SK-N-SH treated with all-trans-retinoic acid at 6 μM for 48 hours (cell line): ENCODE results near the gene OR7C1.

Source experiments
- ATAC-seq: fragments of 200-7000 bp; cut with Tn5 transposase; 3 replicates; pipeline ENCODE4 v1.9.1; 2020; ENCODE audit warnings: mild to moderate bottlenecking, moderate library complexity
- ARNTL ChIP-seq: fragments of 450-650 bp; formaldehyde crosslinking; IDR thresholded peaks from 2 replicates; pipeline ENCODE4 v1.5.0; 2020; ENCODE audit warnings: low read depth, mild to moderate bottlenecking, moderate library complexity, borderline replicate concordance
- BACH2 ChIP-seq: fragments of 250-450 bp; sonication (Bioruptor Pico); IDR thresholded peaks from 2 replicates; pipeline ENCODE4 v1.9.0; 2021; ENCODE audit warnings: mild to moderate bottlenecking, borderline replicate concordance
- CREB5 ChIP-seq: fragments of 250-450 bp; sonication (Bioruptor Pico); IDR thresholded peaks from 2 replicates; pipeline ENCODE4 v1.5.1; 2020; ENCODE audit warnings: low read depth, mild to moderate bottlenecking, moderate library complexity
- CSDC2 ChIP-seq: fragments of 250-450 bp; sonication (Bioruptor Pico); IDR thresholded peaks from 2 replicates; pipeline ENCODE4 v1.5.0; 2020; ENCODE audit warnings: mild to moderate bottlenecking, moderate library complexity
- CSRNP3 ChIP-seq: fragments of 250-450 bp; sonication (Bioruptor Pico); IDR thresholded peaks from 2 replicates; pipeline ENCODE4 v1.5.1; 2021; ENCODE audit warnings: mild to moderate bottlenecking, moderate library complexity
- ESRRG ChIP-seq: fragments of 250-450 bp; sonication (Bioruptor Pico); IDR thresholded peaks from 2 replicates; pipeline ENCODE4 v1.6.1; 2021; ENCODE audit warnings: mild to moderate bottlenecking
- GLIS3 ChIP-seq: fragments of 250-450 bp; sonication (Bioruptor Pico); IDR thresholded peaks from 2 replicates; pipeline ENCODE4 v1.5.0; 2020; ENCODE audit warnings: mild to moderate bottlenecking, moderate library complexity
- ISL1 ChIP-seq: fragments of 250-450 bp; sonication (Bioruptor Pico); IDR thresholded peaks from 2 replicates; pipeline ENCODE4 v2.1.2; 2022; ENCODE audit warnings: mild to moderate bottlenecking, moderate library complexity
- OSR1 ChIP-seq: fragments of 250-450 bp; sonication (Bioruptor Pico); IDR thresholded peaks from 2 replicates; pipeline ENCODE4 v1.8.0; 2022; ENCODE audit warnings: moderate library complexity, mild to moderate bottlenecking, inconsistent platforms
- PATZ1 ChIP-seq: fragments of 250-450 bp; sonication (Bioruptor Pico); IDR thresholded peaks from 2 replicates; pipeline ENCODE4 v1.8.0; 2020; ENCODE audit warnings: mild to moderate bottlenecking, moderate library complexity, borderline replicate concordance
- PPARA ChIP-seq: fragments of 250-450 bp; sonication (Bioruptor Pico); IDR thresholded peaks from 2 replicates; pipeline ENCODE4 v1.5.0; 2020; ENCODE audit warnings: mild to moderate bottlenecking, borderline replicate concordance
- RARB ChIP-seq: fragments of 250-450 bp; sonication (Bioruptor Pico); IDR thresholded peaks from 2 replicates; pipeline ENCODE4 v1.8.0; 2021; ENCODE audit warnings: mild to moderate bottlenecking, moderate library complexity
- SNAI2 ChIP-seq: fragments of 250-450 bp; sonication (Bioruptor Pico); IDR thresholded peaks from 2 replicates; pipeline ENCODE4 v1.5.0; 2020; ENCODE audit warnings: mild to moderate bottlenecking, moderate library complexity
- TCF4 ChIP-seq: fragments of 250-450 bp; sonication (Bioruptor Pico); IDR thresholded peaks from 2 replicates; pipeline ENCODE4 v1.8.0; 2021; ENCODE audit warnings: mild to moderate bottlenecking, moderate library complexity, borderline replicate concordance
- TOX ChIP-seq: fragments of 250-450 bp; sonication (Bioruptor Pico); IDR thresholded peaks from 2 replicates; pipeline ENCODE4 v1.8.0; 2021; ENCODE audit warnings: mild to moderate bottlenecking, moderate library complexity, borderline replicate concordance
- ZC3H10 ChIP-seq: fragments of 250-450 bp; sonication (Bioruptor Pico); IDR thresholded peaks from 2 replicates; pipeline ENCODE4 v1.5.1; 2021; ENCODE audit warnings: mild to moderate bottlenecking, moderate library complexity
- ZFP3 ChIP-seq: fragments of 250-450 bp; sonication (Bioruptor Pico); IDR thresholded peaks from 2 replicates; pipeline ENCODE4 v1.5.0; 2020; ENCODE audit warnings: mild to moderate bottlenecking, moderate library complexity
- ZFP30 ChIP-seq: fragments of 450-650 bp; formaldehyde crosslinking; IDR thresholded peaks from 2 replicates; pipeline ENCODE4 v1.5.0; 2022; ENCODE audit warnings: mild to moderate bottlenecking, moderate library complexity
- ZNF565 ChIP-seq: fragments of 450-650 bp; formaldehyde crosslinking; conservative IDR thresholded peaks from 2 replicates; pipeline ENCODE4 v1.5.0; 2020; ENCODE audit warnings: low read depth, mild to moderate bottlenecking, moderate library complexity
- ZNF70 ChIP-seq: fragments of 450-650 bp; formaldehyde crosslinking; IDR thresholded peaks from 2 replicates; pipeline ENCODE4 v1.5.0; 2020; ENCODE audit warnings: mild to moderate bottlenecking, moderate library complexity
- ZNF8 ChIP-seq: fragments of 450-650 bp; formaldehyde crosslinking; IDR thresholded peaks from 2 replicates; pipeline ENCODE4 v1.5.0; 2020; ENCODE audit warnings: mild to moderate bottlenecking, moderate library complexity
- TF ChIP-seq, protein P1 (sequence below): fragments of 250-450 bp; sonication (Bioruptor Pico); IDR thresholded peaks from 2 replicates; pipeline ENCODE4 v1.5.0; 2020; ENCODE audit warnings: mild to moderate bottlenecking, moderate library complexity

The OR7C1 gene

DNA sequence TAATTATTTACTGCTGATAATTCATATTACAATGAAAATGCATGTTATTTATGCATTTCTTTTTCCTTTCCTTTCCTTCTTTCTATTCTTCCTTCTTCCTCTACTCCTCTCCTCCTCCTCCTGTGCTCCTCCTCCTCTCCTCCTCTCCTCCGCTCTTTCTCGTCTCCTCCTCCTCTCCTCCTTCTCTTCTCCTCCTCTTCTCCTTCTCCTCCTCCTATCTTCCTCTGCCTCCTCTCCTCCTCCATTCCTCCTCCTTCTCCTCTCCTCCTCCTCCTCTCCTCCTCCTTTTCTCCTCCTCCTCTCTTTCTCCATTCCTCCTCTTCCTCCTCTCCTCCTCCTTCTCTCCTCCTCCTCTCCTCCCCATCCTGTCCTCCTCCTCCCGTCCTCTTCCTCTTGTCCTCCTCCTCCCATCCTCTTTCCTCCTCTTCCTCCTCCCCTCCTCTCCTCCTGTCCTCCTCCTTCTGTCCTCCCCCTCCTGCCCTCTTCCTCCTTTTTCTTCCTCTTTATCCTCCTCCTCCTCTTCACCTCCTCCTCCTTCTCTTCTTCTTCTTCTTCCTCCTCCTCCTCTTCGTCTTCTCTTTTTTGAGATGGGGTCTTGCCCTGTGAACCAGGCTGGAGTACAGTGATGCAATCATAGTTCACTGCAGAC is 71.4 kb downstream of the OR7C1 start:
- TF ChIP-seq CSRNP3 (CRISPR knock-in tag) (no peak), OSR1 (no peak), ISL1 (CRISPR knock-in tag) (no peak), ZNF70 (CRISPR knock-in tag) (no peak), PATZ1 (CRISPR knock-in tag) (no peak), TOX (CRISPR knock-in tag) (no peak), RARB (no peak), SNAI2 (CRISPR knock-in tag) (no peak), ZC3H10 (no peak), ZFP3 (CRISPR knock-in tag) (no peak), GLIS3 (CRISPR knock-in tag) (no peak), ZNF565 (CRISPR knock-in tag) (no peak)
- TF ChIP-seq, protein P1, sequence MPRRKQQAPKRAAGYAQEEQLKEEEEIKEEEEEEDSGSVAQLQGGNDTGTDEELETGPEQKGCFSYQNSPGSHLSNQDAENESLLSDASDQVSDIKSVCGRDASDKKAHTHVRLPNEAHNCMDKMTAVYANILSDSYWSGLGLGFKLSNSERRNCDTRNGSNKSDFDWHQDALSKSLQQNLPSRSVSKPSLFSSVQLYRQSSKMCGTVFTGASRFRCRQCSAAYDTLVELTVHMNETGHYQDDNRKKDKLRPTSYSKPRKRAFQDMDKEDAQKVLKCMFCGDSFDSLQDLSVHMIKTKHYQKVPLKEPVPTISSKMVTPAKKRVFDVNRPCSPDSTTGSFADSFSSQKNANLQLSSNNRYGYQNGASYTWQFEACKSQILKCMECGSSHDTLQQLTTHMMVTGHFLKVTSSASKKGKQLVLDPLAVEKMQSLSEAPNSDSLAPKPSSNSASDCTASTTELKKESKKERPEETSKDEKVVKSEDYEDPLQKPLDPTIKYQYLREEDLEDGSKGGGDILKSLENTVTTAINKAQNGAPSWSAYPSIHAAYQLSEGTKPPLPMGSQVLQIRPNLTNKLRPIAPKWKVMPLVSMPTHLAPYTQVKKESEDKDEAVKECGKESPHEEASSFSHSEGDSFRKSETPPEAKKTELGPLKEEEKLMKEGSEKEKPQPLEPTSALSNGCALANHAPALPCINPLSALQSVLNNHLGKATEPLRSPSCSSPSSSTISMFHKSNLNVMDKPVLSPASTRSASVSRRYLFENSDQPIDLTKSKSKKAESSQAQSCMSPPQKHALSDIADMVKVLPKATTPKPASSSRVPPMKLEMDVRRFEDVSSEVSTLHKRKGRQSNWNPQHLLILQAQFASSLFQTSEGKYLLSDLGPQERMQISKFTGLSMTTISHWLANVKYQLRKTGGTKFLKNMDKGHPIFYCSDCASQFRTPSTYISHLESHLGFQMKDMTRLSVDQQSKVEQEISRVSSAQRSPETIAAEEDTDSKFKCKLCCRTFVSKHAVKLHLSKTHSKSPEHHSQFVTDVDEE (CRISPR knock-in tag): no peak
- ATAC-seq: no peak

- TF ChIP-seq PPARA (CRISPR knock-in tag) (no peak), CSDC2 (CRISPR knock-in tag) (no peak), CREB5 (CRISPR knock-in tag) (no peak), RARB (no peak), OSR1 (no peak), ARNTL (CRISPR knock-in tag) (no peak), ESRRG (no peak), ZNF8 (no peak), GLIS3 (CRISPR knock-in tag) (no peak), TCF4 (no peak), SNAI2 (CRISPR knock-in tag) (no peak), BACH2 (CRISPR knock-in tag) (no peak)
- TF ChIP-seq, protein P1 (CRISPR knock-in tag): no peak
- TF ChIP-seq, all 23 proteins: peak for 0
- ATAC-seq: no peak
Measured at GRCh38 chr19:14762111-14762510, 72.9 kb downstream of the OR7C1 start.

GRCh38 chr19:14761607-14762006 is 73.4 kb downstream of the OR7C1 start:
- ATAC-seq: no peak
- TF ChIP-seq ZFP30 (CRISPR knock-in tag): no peak
- TF ChIP-seq CSRNP3 (CRISPR knock-in tag): no peak
- no peak for TF ChIP-seq ZNF8
- no peak for TF ChIP-seq ZNF565 (CRISPR knock-in tag)
- no peak for TF ChIP-seq ESRRG
- no peak for TF ChIP-seq ZFP3 (CRISPR knock-in tag)
- no peak for TF ChIP-seq PATZ1 (CRISPR knock-in tag)
- no peak for TF ChIP-seq CSDC2 (CRISPR knock-in tag)
- no peak for TF ChIP-seq CREB5 (CRISPR knock-in tag)
